Right lung (tissue), 5 donors: Measurements from ENCODE around the gene UNC5A. TPM values are rescaled to one million over a fixed set of nuclear protein-coding genes. Genes with fewer than 3 reads are reported as not detected.

Experiments used
- DNase-seq, 2 donors: peaks; one replicate each; pipeline ENCODE4 v3.0.0-alpha.2; 2013
- polyA plus RNA-seq, 5 donors: library from polyadenylated mRNA; unstranded; fragments of 120-200 nt; gene quantifications; one replicate each; pipeline versions ENCODE4 v1.2.1 to v1.2.3, GENCODE V29; 2013; ENCODE audit warnings: inconsistent platforms in 1 of 5, low replicate concordance in 1 of 5; ENCODE audit not compliant: insufficient read length in 5 of 5, insufficient read depth in 1 of 5

Gene UNC5A
- polyA plus RNA-seq, 5 donors: 0.57 to 1.8 (median 0.78) TPM

DNA sequence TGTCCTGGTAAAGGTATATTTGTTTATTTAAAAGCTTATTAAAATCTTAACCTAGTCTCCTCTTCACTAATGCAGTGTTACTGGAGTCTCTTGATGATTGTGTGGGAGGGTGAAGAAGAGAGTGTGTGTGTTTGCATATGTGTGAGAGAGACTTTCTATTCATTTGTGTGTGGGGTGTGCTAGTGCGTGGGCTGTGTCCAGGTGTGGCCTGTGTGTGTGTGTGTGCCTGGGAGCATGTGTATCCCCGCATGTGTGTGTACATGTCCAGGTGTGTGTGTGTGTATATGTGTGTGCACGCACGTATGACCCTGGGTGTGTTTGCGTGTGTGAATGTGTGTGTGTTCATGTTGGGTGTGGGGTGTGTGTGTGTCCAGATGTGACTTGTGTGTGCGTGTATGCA, 10.3 kb upstream of the UNC5A start:
- DNase-seq: no peak

DNA sequence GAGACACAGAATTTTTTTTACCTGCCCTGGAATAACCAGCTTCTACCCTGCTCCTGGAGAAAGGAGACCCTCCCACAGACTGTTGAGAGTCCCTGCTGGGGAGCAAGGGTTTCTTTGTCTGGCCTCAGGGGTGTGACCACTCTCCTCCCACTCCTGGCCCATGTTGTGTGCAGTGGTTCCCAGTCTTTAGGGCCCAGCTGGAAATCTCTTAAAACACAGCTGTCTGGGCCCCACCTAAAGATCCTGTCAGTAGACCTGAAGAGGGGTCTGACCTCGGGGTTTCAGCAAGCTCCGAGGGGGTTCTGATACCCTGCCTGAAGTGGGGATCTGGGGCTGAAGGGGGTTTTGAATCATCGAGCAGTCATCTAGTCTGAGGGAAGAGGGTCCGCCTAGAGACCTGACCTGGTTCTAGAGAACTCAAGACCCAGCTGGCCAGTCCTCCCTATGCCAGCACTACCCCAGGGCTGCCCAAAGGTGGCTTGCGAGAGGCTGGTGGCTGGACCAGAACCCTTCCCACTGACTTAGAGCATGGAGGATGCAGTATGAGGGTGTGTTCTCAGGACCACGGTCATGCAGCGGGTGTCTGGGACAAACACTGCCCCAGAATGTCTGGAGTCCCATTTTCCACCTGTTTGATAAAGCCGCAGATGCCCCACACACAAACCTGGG, 8.1 kb upstream of the UNC5A start:
- no peak for DNase-seq

DNA sequence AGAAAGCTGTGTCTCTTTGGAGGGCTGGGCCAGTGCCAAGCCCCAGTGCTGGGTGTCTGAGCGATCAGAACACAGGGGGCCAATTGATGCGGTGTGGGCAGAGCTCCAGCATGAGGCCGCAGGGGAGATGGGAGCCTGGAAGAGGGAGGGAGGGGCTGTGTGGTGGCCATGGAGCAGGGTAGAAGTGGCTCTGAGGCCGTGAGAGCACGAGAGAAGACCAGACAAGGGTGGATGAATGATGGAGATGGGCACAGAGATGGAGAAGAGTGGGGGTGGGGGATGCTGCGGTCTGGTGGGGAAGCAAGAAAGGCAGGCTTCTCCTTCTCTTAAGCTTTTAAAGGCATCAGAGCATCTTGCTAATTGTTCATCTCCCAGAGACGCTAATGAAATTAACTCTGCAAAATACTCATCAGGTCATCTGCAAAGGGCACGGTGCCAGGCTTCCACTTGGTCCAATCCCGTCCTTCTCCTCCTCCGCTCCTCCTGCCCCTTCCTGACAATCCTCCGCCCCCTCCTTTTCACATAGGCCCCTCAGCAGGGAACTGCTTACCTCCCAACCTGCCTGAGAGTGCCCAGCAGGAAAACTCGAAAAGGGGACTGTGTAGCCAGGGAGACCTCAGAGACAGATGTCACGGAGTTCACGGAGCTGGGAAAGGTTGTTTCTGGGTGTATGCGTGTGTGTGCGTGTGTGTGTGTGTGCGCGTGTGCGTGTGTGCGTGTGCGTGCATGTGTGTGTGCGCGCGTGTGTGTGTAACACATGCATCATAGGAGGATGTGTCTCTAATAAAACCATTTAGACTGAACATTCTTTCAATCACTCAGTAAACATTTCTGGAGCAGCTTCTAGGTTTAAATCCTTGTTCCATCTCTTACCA, 7.1 kb upstream of the UNC5A start:
- no peak for DNase-seq

DNA sequence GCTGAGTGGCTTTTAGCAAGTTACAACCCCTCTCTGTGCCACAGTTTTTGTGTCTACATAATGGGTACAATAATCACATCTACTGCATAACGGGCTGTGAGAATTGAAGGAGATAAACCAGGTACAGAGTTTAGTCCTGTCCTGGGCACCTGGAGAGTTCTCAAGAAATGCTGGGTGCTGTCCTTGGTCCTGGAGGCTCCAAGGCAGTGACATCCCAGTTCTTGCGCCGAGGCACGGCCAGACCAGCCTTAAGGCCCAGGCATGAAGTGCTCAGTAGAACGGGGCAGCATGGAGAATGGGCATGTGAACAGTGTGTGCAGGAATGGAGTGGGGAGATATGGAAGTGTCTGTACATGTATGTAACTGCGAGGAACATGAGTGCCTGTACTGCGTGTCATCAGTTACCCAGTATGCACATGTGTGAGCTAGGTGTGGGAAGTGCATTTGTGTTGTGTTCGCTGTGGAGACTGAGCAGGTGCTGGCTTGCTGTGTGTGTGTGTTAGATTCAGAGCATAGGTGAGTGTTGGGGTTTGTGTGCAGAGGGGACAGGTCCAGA, 6.3 kb upstream of the UNC5A start:
- DNase-seq: no peak

DNA sequence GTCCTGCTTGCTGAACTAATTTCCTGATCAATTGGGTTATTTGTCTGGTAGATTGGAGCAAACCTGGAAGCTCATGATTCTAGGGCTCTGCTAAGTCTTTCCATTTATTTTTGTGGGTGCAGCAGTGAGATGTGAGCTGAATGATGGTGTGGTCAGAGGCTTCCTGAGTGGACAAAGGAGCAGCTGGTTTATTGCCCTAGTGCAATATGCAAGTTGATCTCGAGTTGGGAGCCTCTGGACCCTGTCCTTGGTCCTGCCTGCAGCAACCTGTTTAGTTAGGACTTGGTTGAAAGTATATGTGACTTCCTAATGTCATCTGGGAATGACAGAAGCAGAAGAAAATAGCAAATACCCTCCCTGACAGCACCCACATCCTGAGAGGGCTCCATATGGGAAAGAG, 4.2 kb upstream of the UNC5A start:
- no peak for DNase-seq

DNA sequence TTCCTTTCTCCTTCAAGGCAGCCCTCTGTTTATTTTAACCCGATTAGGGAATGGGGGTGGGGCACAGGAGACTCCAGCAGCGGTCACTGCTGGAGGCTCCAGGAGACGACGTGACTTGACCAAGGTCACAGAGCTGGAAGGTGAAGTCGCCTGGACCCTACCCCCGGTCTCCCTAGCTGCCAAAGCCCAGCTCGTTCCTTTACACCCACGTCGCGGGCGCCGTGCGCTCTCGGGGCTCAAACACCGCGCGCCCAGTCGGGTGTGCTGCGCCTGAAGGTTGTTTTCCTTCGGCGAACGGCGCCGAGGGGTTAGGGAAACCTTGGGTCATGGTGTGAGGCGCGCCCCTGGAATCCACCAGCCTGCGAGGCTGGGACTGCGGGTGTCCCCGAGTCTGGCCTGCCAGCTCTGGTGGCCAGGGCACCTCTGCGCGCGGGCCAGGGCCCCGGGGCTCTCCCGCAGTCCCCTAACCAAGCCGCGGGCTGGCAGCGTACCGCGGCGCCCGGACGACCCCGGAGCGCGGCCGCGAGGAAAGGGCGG, 747 bp upstream of the UNC5A start:
- no peak for DNase-seq

DNA sequence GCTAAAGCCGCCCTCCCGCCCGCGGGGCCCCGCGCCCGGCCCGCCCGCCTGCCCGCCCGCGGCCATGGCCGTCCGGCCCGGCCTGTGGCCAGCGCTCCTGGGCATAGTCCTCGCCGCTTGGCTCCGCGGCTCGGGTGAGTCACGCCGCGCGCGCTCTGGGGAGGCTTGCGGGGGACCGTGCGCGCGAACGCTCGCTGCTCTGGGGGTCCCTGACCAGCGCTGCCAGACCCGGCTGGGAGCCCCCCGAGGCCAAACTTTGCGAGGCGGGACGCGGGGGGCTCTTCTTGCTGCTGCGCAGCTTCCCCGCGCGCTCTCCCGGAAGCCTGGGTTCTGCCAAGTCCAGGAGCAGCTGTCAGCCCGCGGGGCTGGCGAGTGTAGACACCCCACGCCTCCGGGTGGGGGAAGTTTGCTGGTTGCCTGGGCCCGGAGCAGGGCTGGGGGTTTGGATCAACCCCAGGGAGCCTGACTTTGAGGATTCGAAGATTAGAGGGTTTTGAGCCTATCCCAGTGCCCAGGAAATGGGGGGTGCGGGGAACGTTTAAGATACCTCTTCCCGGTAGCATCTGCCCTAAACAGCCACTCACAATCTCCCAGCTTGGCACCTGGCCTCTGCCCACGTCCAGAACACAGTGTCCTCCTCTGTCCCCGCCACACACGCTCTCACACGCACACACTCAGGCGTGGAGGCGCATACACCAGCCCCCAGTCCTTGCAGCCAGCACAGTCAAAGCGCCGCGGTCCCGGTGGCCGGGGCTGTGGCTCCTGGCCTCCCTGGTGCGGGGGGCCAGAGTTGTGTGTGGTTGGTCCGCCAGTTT, 535 bp downstream of the UNC5A start:
- no peak for DNase-seq

DNA sequence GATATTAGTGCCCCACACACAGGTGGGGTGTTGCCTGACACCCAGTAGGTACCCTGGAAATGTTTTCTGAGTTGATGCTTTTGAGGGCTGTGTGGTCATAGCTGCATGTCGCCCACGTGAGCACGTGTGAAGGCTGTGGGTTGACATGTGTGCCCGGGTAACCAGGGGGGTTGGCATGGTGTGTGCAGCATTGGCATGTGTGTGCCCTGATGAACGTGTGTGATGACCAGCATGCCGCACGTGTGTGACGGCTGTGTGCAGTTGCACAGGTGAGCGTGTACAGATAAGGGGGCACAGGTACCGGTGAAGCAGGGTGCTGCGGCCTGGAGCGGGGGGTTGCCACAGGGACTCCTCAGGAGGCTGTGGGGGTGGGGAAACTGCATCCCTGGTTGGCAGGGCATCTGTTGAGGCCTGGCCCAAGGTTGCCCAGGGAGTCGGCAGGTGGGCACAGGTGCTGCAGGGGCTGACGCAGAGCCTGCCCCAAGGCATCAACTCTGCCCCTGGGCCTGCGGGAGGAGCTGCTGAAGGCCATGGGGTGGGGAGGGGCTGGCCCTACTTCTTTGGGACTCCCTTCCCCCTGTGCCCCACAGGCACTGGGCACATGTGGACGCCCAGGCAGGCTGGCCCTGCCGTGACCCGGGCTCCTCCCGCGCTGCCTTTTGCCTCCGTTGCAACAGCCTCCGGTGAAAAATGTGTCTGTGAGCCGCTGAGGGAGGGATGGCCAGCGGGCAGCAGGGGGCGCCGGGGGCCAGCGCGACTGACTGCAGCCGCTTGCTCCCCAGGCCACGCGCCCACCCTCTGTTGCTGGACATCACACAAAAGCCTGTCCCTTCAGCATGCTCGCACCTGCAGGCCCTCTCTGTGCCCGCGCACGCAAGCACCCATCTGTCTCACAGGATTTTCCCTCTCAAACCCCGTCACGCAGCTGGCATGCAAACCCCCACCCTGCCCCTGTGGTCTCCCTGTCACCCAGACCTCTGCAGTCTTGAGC, 2.2 kb downstream of the UNC5A start:
- DNase-seq: no peak

DNA sequence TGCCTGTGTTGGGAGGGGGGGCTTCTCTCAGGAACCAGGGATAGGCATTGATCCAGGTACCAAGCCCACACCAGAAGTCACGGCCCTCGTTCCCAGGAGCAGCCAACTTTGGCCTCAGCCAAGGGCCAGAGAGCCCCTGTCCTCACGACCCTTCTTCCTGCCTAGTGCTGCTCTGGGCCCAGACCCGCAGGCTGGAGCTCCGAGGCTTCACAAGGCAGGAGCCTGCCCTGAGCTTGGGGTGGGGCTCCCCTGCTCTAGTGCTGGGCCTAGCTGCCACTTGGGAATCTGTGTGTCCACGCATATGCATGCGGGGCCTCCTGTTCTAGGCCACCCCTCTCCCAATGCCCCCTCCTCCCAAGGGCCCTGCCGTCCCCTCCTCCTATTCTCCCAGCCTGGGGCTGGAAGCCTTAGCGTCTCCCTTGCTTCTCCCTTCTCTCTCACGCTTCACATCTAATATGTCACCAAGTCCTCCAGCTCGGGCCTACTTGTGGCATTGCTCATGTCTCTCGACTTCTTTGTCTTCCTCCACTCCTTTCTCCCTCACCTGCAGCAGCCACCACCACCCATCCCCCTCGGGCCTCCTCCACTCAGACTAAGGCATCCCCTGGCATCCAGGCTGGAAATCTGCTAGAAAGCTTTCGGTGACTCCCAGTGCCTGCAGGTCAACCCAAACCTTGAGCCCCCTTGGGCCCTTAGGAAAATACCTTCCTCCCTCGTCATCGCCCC, 3.4 kb downstream of the UNC5A start:
- DNase-seq: no peak

DNA sequence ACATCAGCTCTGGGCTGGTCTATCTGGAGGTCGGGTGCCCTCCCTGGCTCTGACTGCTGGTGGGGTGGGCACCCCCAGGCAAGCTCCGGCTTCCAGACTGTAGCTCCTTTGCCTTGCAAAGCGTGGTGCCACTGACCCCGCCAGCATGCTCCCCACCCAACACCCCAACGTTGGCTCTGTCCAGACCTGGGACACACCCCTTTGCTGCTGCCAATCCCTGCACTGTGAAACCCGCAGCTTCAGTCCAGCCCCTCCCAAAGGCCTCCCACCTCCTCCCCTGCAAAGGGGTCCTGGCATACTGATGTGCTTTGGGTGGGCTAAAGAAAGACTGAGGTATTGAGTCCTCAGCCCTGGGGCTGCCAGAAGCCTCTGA, 3.9 kb downstream of the UNC5A start:
- no peak for DNase-seq

DNA sequence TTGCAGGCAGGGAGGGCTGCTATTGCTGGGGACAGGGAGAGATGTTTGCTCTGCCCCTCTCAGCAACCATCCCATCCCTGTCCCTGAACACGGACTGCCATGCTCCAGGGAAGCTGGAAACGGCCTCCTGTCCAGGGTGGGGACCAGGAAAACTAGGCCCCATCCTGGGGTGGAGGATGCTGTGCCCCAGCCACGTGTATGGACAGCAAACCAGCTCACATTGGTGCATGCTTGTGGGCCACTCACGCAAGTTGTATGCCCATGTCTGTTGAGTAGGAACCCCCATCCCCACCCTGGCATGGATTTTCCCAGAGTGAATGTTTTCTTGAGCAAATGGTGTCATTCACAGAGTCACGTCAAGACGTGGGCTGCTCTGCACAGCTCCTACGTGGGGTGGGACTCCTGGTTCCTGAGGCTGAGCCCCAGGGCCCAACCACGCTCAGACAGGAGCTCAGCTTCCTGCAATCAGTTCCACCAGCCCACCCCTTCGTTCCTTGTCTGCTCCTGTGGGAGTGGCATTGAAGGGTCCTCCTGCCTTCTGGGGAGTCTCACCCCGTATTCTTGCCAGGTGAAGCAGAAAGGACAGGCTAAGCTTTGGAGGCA, 4.6 kb downstream of the UNC5A start:
- DNase-seq: no peak

DNA sequence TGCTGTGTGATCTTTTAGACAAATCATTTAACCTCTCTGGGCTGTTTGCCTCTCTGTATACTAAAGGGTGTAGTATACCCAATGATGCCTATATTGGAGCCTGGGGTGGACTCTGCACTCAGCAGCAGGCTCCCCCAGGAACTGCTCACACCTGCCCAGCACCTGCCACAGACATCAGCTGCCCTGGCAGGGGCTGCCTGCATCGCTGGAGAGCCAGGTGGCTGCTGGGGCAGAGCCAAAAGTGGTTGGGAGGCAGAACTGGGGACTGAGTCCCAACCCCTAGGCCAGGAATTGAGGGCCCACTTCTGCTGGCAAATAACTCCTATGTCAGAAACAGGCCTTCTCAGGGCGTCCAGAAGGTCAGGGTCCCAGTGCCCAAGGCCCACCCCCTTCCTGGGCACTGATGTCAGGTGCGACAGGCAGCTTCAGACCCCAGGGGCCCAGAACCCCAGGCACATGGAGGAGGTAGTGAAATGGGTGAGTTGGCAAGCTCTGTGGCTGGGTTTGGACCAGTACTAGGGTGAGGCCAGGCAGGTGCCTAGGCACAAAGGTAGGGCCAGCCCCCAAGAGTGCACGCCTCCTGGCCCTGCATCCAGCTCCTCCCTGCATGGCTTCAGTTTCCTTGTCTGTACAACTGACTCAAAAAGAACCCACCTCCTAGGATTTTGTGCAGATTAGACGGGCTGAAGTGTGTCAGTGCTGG, 5.8 kb downstream of the UNC5A start:
- DNase-seq: no peak

DNA sequence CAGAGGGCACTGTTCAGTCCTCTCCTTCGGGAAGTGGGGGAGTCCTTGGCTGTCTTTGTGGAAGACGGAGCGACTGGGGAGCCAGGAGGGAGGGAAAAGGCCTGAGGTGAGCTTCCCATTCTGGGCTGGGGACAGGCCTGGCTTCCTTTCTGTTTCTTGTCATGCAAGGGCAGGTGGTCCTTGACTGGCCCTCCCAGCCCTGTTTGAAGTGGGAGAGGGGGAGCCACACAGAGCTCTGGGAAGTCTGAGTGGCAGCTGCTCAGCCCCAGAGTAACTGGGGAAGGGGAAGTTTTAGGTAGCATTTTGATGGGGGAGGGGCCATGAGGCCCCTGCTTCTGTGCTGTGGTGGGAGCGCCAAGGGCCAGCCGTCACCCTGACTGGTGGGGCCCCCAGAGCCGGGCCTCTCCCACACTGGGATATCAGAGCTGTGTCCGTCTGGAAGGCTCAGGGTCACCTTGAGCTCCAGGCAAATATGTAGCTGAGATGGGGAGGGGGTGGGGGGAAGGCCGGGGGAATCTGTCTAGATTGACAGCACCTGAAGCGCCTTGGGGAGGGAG, 6.5 kb downstream of the UNC5A start:
- no peak for DNase-seq

DNA sequence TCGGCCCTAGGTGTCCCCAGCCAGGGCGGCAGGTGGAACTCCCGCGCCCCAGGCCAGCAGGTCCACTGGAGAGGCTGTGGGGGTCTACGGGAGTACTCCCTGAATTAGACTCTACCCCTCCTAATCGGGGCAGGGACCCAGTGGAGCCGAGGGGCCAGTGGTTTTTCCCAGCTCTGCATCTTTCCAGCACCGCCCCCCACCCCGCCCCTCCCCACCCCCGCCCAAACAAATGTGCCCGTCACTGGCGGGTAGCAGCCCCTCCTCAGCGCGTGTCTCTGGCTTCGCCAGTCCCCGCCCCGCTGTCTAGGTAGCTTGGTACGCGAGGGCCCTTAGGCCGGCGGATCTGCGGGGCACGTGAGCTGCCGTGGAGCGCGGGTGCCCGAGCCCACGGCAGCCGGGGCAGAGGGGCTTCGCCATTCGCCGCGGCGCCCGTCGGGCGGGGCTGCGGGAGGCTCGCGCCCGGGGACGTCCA, 7.0 kb downstream of the UNC5A start:
- no peak for DNase-seq

DNA sequence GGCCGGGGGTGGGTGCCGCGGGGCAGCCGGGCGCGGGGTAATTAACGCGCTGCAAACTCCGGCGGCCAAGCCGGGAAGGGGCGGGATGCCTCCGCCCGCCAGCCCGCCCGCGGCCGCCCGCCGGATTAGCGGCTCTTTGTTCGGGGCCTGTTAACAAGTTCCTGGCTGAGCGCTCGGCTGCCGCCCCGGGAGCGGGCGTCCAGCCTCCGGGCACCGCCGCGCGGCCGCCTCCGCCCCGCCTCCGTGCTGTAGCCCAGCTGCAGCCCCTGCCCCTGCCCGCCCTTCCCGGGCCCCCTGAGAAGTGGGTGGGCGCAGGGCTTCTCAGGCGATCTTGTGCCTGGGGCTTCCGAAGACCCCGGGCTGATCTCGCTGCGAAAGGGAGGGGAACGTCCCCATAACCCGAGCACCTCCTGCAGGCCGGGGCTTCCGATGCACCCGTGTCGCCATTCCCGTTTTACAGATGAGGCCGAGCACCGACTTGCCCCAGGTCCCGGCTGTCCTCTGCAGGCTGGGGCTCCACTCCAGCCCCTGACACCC, 7.5 kb downstream of the UNC5A start:
- DNase-seq: no peak

DNA sequence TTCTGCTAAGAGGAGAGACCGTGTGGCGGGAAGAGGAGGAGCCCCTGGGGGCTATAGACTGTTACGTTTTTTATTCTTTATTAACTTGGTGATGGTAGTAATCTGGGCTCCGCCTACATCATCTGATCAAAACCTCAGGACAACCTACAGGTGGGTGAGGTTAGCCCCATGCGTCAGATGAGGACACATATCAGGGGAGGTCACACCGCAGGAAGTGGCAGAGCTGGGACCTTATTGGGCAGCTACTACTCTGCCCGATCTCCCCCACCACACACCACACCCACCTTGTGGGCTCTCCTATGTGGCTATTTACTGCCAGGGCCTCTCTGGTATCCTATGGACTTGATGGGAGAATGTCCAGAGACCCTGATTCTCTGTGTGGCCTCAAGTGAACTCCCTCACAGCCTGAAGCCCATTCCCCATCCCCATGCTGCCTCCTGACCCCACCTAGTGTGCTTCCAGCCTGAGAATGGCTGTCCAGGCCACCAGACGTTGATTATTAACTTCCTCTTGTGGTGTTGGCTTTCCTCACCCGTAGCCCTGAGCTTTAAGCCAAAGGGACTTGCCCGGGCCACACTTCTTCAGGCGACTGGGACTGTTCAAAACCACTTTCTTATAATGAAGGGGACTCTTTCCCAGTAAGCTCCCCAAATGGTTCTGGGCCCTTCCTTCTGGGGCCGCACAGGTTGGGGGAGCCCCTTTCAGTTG, 8.2 kb downstream of the UNC5A start:
- no peak for DNase-seq

DNA sequence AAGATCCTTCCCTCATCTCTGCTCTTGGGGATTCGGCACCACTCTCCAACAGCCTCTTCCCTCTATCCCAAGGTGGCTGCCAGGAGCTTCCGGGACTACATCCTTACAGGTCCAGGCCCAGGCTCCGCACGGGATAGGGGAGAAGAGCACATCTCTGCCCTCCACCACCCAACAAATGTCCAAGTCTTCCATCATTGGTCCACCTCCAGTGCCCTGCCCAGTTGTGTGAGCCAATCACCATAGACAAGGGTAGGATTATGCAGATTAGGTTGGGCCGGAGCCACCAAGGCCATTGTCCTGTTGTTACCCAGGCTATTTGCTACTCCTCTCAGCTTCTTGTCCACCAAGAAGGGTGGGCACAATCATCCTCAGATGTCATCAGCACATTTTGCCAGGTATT, 9.1 kb downstream of the UNC5A start:
- no peak for DNase-seq

DNA sequence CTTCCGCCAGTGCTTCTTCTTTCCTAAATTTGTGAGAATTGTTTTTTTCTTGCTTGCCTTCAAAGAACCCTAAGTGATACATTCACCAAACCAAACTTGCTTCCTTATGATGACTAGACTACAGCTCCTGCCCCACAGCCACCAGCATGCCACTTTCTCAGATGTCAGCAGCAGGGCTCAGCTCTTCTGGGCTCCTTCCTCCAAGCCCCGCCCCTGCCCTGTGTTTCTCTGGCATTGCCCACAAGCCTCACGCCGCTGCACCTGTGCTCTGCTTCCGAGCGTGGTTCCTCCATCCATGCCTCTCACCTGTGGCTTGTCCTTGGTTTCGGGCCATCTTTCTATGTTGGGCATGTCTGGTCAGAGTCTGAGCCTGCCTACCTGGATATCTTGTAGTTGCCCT, 10.6 kb downstream of the UNC5A start:
- DNase-seq: no peak
